Fibroblast of lung (primary cell): ENCODE data around the gene NAA25.

ENCODE experiments used
- CTCF ChIP-seq, 2 donors: IDR thresholded peaks in 1 of 2; conservative IDR thresholded peaks in 1 of 2; 1 replicate in 1 of 2; 2 replicates in 1 of 2; pipeline ENCODE4 v1.5.1; 2011 to 2012; ENCODE audit warnings: low read length in 2 of 2, control low read depth in 1 of 2, inconsistent platforms in 1 of 2, low read depth in 1 of 2, mild to moderate bottlenecking in 1 of 2
- EZH2 ChIP-seq: IDR thresholded peaks from 2 replicates; pipeline ENCODE4 v1.5.1; 2012; ENCODE audit warnings: low read length, control low read depth, mild to moderate bottlenecking; ENCODE audit errors: missing control alignments

- no peak for TF ChIP-seq CTCF (conservative IDR thresholded peaks at IDR 0.05 in 1 of 2, IDR thresholded peaks at IDR 0.05 in 1 of 2; ENCODE audit: low read depth in 1 of 2, low read length in 2 of 2)
- TF ChIP-seq EZH2 = no peak
Measured at GRCh38 chr12:112020947-112021457, 87.6 kb downstream of the NAA25 start.
